Spleen (tissue), 11 donors: ENCODE measurements around the gene LCNL1. TPM values are rescaled to one million over a fixed set of nuclear protein-coding genes. Genes with fewer than 3 reads are reported as not detected.
A peak's percentile ranks its signal among the peaks of the same experiment; 100 is the strongest.

Experiments
- DNase-seq: peaks from one replicate; pipeline ENCODE4 v3.0.0-alpha.2; 2020
- H3K27ac ChIP-seq, 8 donors: fragments of 200-600 bp; sonication (generic) in 7 of 8; 1 replicate in 4 of 8; 2 replicates in 4 of 8; pipeline versions ENCODE4 v1.5.0 to v1.8.0; 2016 to 2021; ENCODE audit warnings: inconsistent platforms in 4 of 8, mild to moderate bottlenecking in 4 of 8, moderate library complexity in 1 of 8
- H3K27me3 ChIP-seq, 7 donors: fragments of 200-600 bp; sonication (generic) in 6 of 7; replicated peaks in 1 of 7; 1 replicate in 4 of 7; 2 replicates in 3 of 7; pipeline versions ENCODE4 v1.5.0 to v1.8.0; 2016 to 2021; ENCODE audit warnings: inconsistent platforms in 3 of 7, mild to moderate bottlenecking in 1 of 7
- H3K36me3 ChIP-seq, 6 donors: fragments of 200-600 bp; sonication (generic) in 5 of 6; 1 replicate in 4 of 6; 2 replicates in 2 of 6; pipeline versions ENCODE4 v1.5.0 to v1.8.0; 2016 to 2021; ENCODE audit warnings: inconsistent platforms in 2 of 6
- H3K4me1 ChIP-seq, 6 donors: fragments of 200-600 bp; sonication (generic) in 5 of 6; 1 replicate in 3 of 6; 2 replicates in 3 of 6; pipeline versions ENCODE4 v1.5.0 to v1.8.0; 2016 to 2021; ENCODE audit warnings: inconsistent platforms in 3 of 6
- H3K4me3 ChIP-seq, 8 donors: fragments of 200-600 bp; sonication (generic) in 7 of 8; 1 replicate in 4 of 8; 2 replicates in 4 of 8; pipeline versions ENCODE4 v1.5.0 to v1.8.0; 2016 to 2021; ENCODE audit warnings: inconsistent platforms in 4 of 8, mild to moderate bottlenecking in 4 of 8, moderate library complexity in 2 of 8
- H3K9me3 ChIP-seq, 8 donors: fragments of 200-600 bp; sonication (generic) in 7 of 8; 1 replicate in 4 of 8; 2 replicates in 4 of 8; pipeline versions ENCODE4 v1.5.0 to v1.8.0; 2016 to 2021; ENCODE audit warnings: inconsistent platforms in 4 of 8
- CTCF ChIP-seq, 11 experiments: fragments of 200-600 bp in 7 of 11; fragments of 450-650 bp in 4 of 11; sonication (generic) in 4 of 11; IDR thresholded peaks in 8 of 11; conservative IDR thresholded peaks in 3 of 11; 1 replicate in 7 of 11; 2 replicates in 4 of 11; pipeline versions ENCODE4 v1.4.0 to v1.8.0; 2016 to 2021; ENCODE audit warnings: antibody characterized with exemption in 11 of 11, inconsistent platforms in 4 of 11, mild to moderate bottlenecking in 1 of 11
- POLR2A ChIP-seq, 3 donors: fragments of 450-650 bp; IDR thresholded peaks; one replicate each; pipeline ENCODE4 v1.5.1; 2017; ENCODE audit warnings: antibody characterized with exemption in 3 of 3, mild to moderate bottlenecking in 1 of 3
- POLR2AphosphoS5 ChIP-seq, 3 donors: sonication (generic); formaldehyde crosslinking; IDR thresholded peaks; one replicate each; pipeline ENCODE4 v1.5.1; 2017; ENCODE audit warnings: antibody characterized with exemption in 3 of 3
- WGBS, 5 donors: extraction: QIAGEN DNeasy Blood & Tissue Kit in 3 of 5; methylation state at CpG; one replicate each; pipeline versions ENCODE4 v1.1.5 to v1.1.7; 2013 to 2018; 5-methylcytosine and 5-hydroxymethylcytosine counted together
- intact Hi-C: fragments of 100-400 bp; cut with DNase I; formaldehyde crosslinking; loops from one replicate; pipeline ENCODE4 v1.15.0; 2023; ENCODE audit warnings: low total_unique reads
- polyA plus RNA-seq, 3 donors: library from polyadenylated mRNA; stranded (reverse); fragments of 200-250 nt; gene quantifications; one replicate each; pipeline ENCODE4 v1.2.1, GENCODE V29; 2013
- total RNA-seq, 7 donors: library from RNA; depleted of rRNA in 3 of 7; stranded (reverse); fragments of >200 nt in 3 of 7; fragmentation: NEBNext Ultra II Directional in 4 of 7; extraction: Animal tissue kit (Norgen Biotek cat#: 25700) in 4 of 7; gene quantifications; one replicate each; pipeline versions ENCODE4 v1.1.0 to v1.2.1, GENCODE V29; 2016 to 2021
- donor health status: healthy with polysubstance abuse.
- donor health status: DM: no; HTN: no; CAD: no; lungs with moderate emphysema.
- donor health status: DM: no; HTN: no; CAD: no.
- donor health status: Bipolar disorder and iron deficiency.
- donor health status: healthy.
- donor health status: DM: no; HTN: no; CAD: no.
- donor health status: DM: yes; HTN: yes; CAD: no.

Gene LCNL1
- total and polyA plus RNA-seq, 10 donors: 1.3 to 8.3 (median 3.2) TPM

GRCh38 chr9:136937186-136938001 lies 45.4 kb upstream of the LCNL1 start:
- no peak for DNase-seq
- Histone ChIP-seq H3K27me3 (no peaks in the 10 kb centered on the region), H3K9me3 (no peaks in the 10 kb centered on the region), H3K4me3 (no peak overlapping the region), H3K36me3 (peaks cover 4 to 45% (median 32%) of the 10 kb centered on the region in 6 donors), H3K27ac (peak overlapping the region in 7 of 8 donors; percentile 5 to 76 (median 68)), H3K4me1 (peaks cover 8 to 64% (median 42%) of the 10 kb centered on the region in 6 donors)
- WGBS, 5 donors: 78 to 92% (median 87%) methylated on average over 15 of the region's 15 CpGs
- intact Hi-C loops: no loop called here
- TF ChIP-seq CTCF (IDR thresholded peaks at IDR 0.05 in 8 of 11, conservative IDR thresholded peaks at IDR 0.05 in 3 of 11): no peak
- no peak for TF ChIP-seq POLR2A (IDR thresholded peaks at IDR 0.05)
- no peak for TF ChIP-seq POLR2AphosphoS5 (IDR thresholded peaks at IDR 0.05)

- Histone ChIP-seq H3K27ac (peak overlapping the region in 5 of 8 donors; percentile 11 to 97 (median 72)), H3K9me3 (no peaks in the 10 kb centered on the region), H3K4me1 (peaks cover 21 to 80% (median 56%) of the 10 kb centered on the region in 6 donors), H3K27me3 (no peaks in the 10 kb centered on the region), H3K36me3 (peaks cover 7 to 56% (median 39%) of the 10 kb centered on the region in 6 donors), H3K4me3 (no peak overlapping the region)
- WGBS, 5 donors: 82 to 94% (median 88%) methylated on average over 17 to 28 of the region's 28 CpGs
- peak; percentile 23 to 63 (median 51) for TF ChIP-seq POLR2AphosphoS5 (IDR thresholded peaks at IDR 0.05)
- TF ChIP-seq POLR2A (IDR thresholded peaks at IDR 0.05): no peak
- intact Hi-C loops: no loop called here
- DNase-seq: no peak
These were observed 43.3 kb upstream of the LCNL1 start for GRCh38 chr9:136939431-136939995.

GRCh38 chr9:136939996-136940525 lies 42.7 kb upstream of the LCNL1 start:
- Histone ChIP-seq H3K9me3 (no peaks in the 10 kb centered on the region), H3K27me3 (no peaks in the 10 kb centered on the region), H3K4me1 (peaks cover 21 to 85% (median 59%) of the 10 kb centered on the region in 6 donors), H3K36me3 (peaks cover 7 to 56% (median 39%) of the 10 kb centered on the region in 6 donors), H3K27ac (peak overlapping the region in 5 of 8 donors; percentile 11 to 97 (median 72)), H3K4me3 (peak overlapping the region in 1 of 8 donors; percentile 0)
- TF ChIP-seq CTCF (IDR thresholded peaks at IDR 0.05 in 8 of 11, conservative IDR thresholded peaks at IDR 0.05 in 3 of 11) (no peak), POLR2A (IDR thresholded peaks at IDR 0.05) (no peak), POLR2AphosphoS5 (IDR thresholded peaks at IDR 0.05) (peak; percentile 38 to 49 (median 45))
- intact Hi-C loops: loop anchor here (10.0 kb wide), 3 partner anchors 55 to 95 kb away; partner anchors contain the start of genes AJM1, FUT7, PHPT1 and TRAF2
- WGBS, 5 donors: 71 to 89% (median 82%) methylated on average over 11 to 16 of the region's 16 CpGs
- DNase-seq: no peak

GRCh38 chr9:136940526-136941230 lies 42.1 kb upstream of the LCNL1 start:
- Histone ChIP-seq H3K36me3 (peaks cover 7 to 56% (median 39%) of the 10 kb centered on the region in 6 donors), H3K4me3 (peak overlapping the region in 1 of 8 donors; percentile 0), H3K9me3 (no peaks in the 10 kb centered on the region), H3K27me3 (no peaks in the 10 kb centered on the region), H3K27ac (peak overlapping the region in 4 of 8 donors; percentile 11 to 97 (median 60)), H3K4me1 (peaks cover 21 to 88% (median 64%) of the 10 kb centered on the region in 6 donors)
- peak in 1 of 3 donors; percentile 67 for TF ChIP-seq POLR2AphosphoS5 (IDR thresholded peaks at IDR 0.05)
- TF ChIP-seq POLR2A (IDR thresholded peaks at IDR 0.05): no peak
- intact Hi-C loops: loop anchor here (10.0 kb wide), 3 partner anchors 56 to 96 kb away; partner anchors contain the start of genes AJM1, FUT7, PHPT1 and TRAF2
- WGBS, 5 donors: 94 to 97% (median 95%) methylated on average over 29 to 42 of the region's 42 CpGs
- peak; percentile 77 for DNase-seq
